WERI-Rb-1 (cell line): ENCODE measurements around the gene STIM1.

Source experiments
- DNase-seq: peaks from one replicate; pipeline ENCODE4 v3.0.0-alpha.2; 2020
- H3K27ac ChIP-seq: fragments of 250-450 bp; sonication (Bioruptor Pico); 2 replicates; pipeline ENCODE4 v1.5.1; 2020; ENCODE audit warnings: mild to moderate bottlenecking, moderate library complexity
- H3K27me3 ChIP-seq: fragments of 250-450 bp; sonication (Bioruptor Pico); 2 replicates; pipeline ENCODE4 v1.5.1; 2021; ENCODE audit warnings: mild to moderate bottlenecking, low read depth, moderate library complexity; ENCODE audit not compliant: insufficient read depth, severe bottlenecking
- H3K36me3 ChIP-seq: fragments of 250-450 bp; sonication (Bioruptor Pico); 2 replicates; pipeline ENCODE4 v1.5.1; 2020; ENCODE audit warnings: mild to moderate bottlenecking, moderate library complexity
- H3K4me3 ChIP-seq: 2 replicates; pipeline ENCODE4 v1.5.1; 2011; ENCODE audit warnings: low read depth, mild to moderate bottlenecking, control low read depth, low read length
- H3K9me3 ChIP-seq: fragments of 250-450 bp; sonication (Bioruptor Pico); 2 replicates; pipeline ENCODE4 v1.5.1; 2021; ENCODE audit warnings: mild to moderate bottlenecking, moderate library complexity; ENCODE audit not compliant: severe bottlenecking
- TF ChIP-seq, protein P1 (sequence below): IDR thresholded peaks from 2 replicates; pipeline ENCODE4 v1.5.1; 2011; ENCODE audit warnings: low read depth, mild to moderate bottlenecking, control low read depth, inconsistent platforms, low read length

Gene STIM1

DNA sequence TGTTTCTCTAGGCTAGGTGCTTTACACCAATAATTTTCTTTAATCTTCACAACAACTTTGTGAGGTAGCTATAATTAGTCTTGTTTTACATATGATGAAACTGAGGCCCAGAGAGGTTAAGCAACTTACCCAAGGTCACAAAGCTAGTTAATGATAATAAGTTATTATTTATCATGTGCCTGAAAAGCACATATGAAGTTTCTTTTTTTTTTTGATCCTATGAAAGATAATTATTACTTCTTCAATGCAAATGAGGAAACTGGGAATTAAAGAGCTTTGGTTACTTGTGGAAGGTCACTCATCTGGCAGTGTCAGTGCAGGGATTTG, 22.8 kb downstream of the STIM1 start:
- Histone ChIP-seq H3K27me3 (no peaks in the 10 kb centered on the region), H3K27ac (no peak overlapping the region), H3K36me3 (no peaks in the 10 kb centered on the region), H3K9me3 (no peaks in the 10 kb centered on the region), H3K4me3 (no peak overlapping the region)
- DNase-seq = no peak
- TF ChIP-seq, protein P1, sequence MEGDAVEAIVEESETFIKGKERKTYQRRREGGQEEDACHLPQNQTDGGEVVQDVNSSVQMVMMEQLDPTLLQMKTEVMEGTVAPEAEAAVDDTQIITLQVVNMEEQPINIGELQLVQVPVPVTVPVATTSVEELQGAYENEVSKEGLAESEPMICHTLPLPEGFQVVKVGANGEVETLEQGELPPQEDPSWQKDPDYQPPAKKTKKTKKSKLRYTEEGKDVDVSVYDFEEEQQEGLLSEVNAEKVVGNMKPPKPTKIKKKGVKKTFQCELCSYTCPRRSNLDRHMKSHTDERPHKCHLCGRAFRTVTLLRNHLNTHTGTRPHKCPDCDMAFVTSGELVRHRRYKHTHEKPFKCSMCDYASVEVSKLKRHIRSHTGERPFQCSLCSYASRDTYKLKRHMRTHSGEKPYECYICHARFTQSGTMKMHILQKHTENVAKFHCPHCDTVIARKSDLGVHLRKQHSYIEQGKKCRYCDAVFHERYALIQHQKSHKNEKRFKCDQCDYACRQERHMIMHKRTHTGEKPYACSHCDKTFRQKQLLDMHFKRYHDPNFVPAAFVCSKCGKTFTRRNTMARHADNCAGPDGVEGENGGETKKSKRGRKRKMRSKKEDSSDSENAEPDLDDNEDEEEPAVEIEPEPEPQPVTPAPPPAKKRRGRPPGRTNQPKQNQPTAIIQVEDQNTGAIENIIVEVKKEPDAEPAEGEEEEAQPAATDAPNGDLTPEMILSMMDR = no peak

DNA sequence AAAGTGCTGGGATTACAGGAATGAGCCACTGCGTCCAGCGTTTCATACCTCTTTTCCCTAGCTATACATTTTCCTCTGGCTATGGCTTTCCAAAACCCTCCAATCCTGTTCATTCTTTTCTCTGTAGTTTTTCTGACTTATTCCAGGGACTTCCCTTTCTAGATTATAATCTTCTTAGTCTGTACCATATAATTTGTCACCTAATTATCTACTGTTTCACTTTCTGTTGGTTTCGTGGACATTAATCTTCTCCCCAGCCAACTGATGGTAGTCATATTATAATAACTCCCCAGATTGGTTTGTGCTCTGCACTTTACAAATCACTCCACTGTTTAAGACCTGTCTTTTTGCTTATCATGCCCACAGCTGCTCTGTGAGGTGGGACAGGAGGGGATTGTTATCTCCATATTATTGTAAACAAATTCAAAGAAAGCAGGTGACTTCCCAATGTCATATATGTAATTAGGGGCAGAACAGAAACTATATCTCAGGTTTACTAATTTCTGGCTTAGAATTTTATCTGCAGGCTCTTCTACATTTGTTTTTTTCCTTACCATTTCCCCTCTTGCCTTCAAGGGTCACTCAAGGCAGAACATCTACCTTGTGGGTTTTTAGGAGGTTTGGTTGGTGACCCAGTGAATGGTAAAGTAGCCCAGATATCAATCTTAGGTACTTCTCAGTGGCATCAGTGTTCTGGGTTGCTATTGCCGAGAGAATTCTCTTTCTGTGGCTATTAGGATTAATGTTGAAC, 23.9 kb downstream of the STIM1 start:
- TF ChIP-seq, protein P1 = no peak

DNA sequence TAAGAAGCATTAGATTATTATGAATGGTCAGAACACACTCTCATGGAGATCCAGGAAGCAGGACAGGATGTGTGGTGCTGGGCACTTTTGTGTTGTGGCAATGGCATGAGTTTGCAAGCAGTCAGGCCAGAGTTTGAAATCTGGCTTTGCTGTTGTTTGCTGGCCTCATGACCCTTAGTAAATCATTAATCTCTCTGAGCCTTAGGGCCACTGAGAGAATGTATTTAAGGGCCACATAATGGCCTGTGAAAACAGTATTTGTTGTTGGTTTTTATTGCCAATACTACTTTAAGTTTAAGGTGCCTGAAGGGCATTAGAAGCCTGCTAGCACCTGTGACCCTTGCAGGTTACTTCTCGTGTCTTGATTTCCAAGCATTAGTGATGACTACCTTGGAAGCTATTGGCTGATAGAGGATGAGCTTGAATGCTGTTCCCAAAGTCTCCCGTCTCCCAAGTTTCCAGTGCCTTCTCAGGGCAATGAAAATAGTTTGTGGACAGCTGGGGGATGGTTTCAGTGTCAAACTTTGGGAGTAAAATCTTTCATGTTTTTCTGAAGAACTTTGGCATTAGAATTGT, 24.6 kb downstream of the STIM1 start:
- DNase-seq = no peak
- H3K4me3 ChIP-seq = no peak overlapping the region
- H3K9me3 ChIP-seq = no peaks in the 10 kb centered on the region
- no peaks in the 10 kb centered on the region for H3K27me3 ChIP-seq
- no peak overlapping the region for H3K27ac ChIP-seq
- TF ChIP-seq, protein P1 = no peak
- no peaks in the 10 kb centered on the region for H3K36me3 ChIP-seq

More for the DNA sequence above, 23.9 kb downstream of the STIM1 start:
- DNase-seq = no peak
- H3K9me3 ChIP-seq = no peaks in the 10 kb centered on the region
- no peak overlapping the region for H3K4me3 ChIP-seq
- no peaks in the 10 kb centered on the region for H3K27me3 ChIP-seq
- H3K36me3 ChIP-seq = no peaks in the 10 kb centered on the region
- H3K27ac ChIP-seq = no peak overlapping the region

DNA sequence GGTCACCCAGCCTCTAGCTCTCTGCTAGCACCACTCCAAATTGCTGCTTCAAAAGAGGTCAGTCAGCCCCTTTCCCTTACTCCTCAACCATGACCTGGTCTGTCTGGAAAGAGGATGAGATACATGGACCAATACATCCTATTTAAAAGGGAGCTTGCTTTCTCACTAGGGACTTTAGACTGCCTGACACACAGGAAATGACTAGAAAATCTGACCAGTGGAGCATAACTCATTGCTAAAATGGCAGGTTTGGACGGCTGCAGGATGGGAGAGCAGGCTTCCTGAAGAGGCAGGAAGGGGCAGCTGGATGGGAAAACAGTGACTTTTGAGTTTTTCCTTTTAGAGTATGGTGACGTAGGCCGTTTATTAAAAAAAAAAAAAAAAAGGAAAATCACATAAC, 25.3 kb downstream of the STIM1 start:
- Histone ChIP-seq H3K4me3 (no peak overlapping the region), H3K36me3 (no peaks in the 10 kb centered on the region), H3K27me3 (no peaks in the 10 kb centered on the region), H3K27ac (no peak overlapping the region), H3K9me3 (no peaks in the 10 kb centered on the region)
- no peak for DNase-seq
- TF ChIP-seq, protein P1 = no peak

DNA sequence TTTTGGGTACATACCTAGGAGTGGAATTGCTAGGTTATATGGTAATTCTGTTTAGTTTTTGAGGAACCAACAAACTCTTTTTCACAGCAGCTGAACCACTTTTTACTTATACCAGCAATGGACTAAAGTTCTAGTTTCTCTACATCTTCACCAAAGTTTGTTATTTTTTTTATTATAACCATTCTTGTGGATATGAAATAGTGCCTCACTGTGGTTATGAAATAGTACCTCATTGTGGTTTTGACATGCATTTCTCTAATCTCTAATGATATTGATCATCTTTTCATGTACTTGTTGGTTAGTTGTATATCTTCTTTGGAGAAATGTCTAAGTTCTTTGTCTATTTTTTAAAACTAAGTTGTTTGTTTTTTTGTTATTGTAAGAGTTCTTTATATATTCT, 27.2 kb downstream of the STIM1 start:
- no peaks in the 10 kb centered on the region for H3K36me3 ChIP-seq
- H3K27me3 ChIP-seq = no peaks in the 10 kb centered on the region
- no peak for DNase-seq
- no peak overlapping the region for H3K4me3 ChIP-seq
- TF ChIP-seq, protein P1 = no peak
- H3K27ac ChIP-seq = no peak overlapping the region
- no peaks in the 10 kb centered on the region for H3K9me3 ChIP-seq

DNA sequence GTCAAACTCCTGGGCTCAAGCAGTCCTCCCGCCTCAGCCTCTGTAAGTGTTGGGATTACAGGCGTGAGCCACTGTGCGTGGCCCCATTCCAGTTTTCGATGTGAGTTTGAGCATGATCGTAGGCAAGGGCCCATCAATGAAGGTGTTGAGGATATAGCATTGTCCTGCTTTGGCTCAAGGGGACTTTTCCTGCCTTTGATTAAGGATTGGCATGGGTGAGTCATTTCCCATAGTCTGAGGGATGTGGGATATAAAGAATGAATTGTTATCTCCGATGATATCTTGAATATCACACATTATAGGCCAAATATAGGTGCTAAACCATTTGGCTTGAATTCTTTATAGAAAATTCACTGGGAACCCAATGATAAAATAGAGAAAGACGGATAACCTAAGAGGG, 30.4 kb downstream of the STIM1 start:
- Histone ChIP-seq H3K4me3 (no peak overlapping the region), H3K9me3 (no peaks in the 10 kb centered on the region), H3K36me3 (no peaks in the 10 kb centered on the region), H3K27me3 (no peaks in the 10 kb centered on the region), H3K27ac (no peak overlapping the region)
- TF ChIP-seq, protein P1 = no peak
- DNase-seq = no peak
